Ishikawa (cell line): Measurements from ENCODE around the gene IREB2.

Experiments used
- CEBPB ChIP-seq: IDR thresholded peaks from 2 replicates; pipeline ENCODE4 v1.6.1; 2012
- CREB1 ChIP-seq: IDR thresholded peaks from 2 replicates; pipeline ENCODE4 v1.6.1; 2012; ENCODE audit warnings: low read depth
- EGR1 ChIP-seq: IDR thresholded peaks from 2 replicates; pipeline ENCODE4 v1.6.1; 2012
- EP300 ChIP-seq: IDR thresholded peaks from 2 replicates; pipeline ENCODE4 v1.6.1; 2012; ENCODE audit warnings: borderline replicate concordance
- FOXM1 ChIP-seq: IDR thresholded peaks from 2 replicates; pipeline ENCODE4 v1.6.1; 2012; ENCODE audit warnings: low read depth, borderline replicate concordance
- MAX ChIP-seq: IDR thresholded peaks from 2 replicates; pipeline ENCODE4 v1.6.1; 2012
- NFIC ChIP-seq: IDR thresholded peaks from 2 replicates; pipeline ENCODE4 v1.6.1; 2012
- RAD21 ChIP-seq: IDR thresholded peaks from 2 replicates; pipeline ENCODE4 v1.6.1; 2012; ENCODE audit warnings: low read depth
- REST ChIP-seq: IDR thresholded peaks from 2 replicates; pipeline ENCODE4 v1.6.1; 2012; ENCODE audit warnings: low read depth, mild to moderate bottlenecking
- TAF1 ChIP-seq: IDR thresholded peaks from 2 replicates; pipeline ENCODE4 v1.6.1; 2012; ENCODE audit warnings: low read depth, mild to moderate bottlenecking
- TCF12 ChIP-seq: IDR thresholded peaks from 2 replicates; pipeline ENCODE4 v1.6.1; 2012; ENCODE audit warnings: low read depth
- TEAD4 ChIP-seq: IDR thresholded peaks from 2 replicates; pipeline ENCODE4 v1.6.1; 2012
- USF1 ChIP-seq: IDR thresholded peaks from 2 replicates; pipeline ENCODE4 v1.6.1; 2012
- YY1 ChIP-seq: IDR thresholded peaks from 2 replicates; pipeline ENCODE4 v1.6.1; 2012; ENCODE audit warnings: low read depth
- ZBTB7A ChIP-seq: IDR thresholded peaks from 2 replicates; pipeline ENCODE4 v1.6.1; 2012; ENCODE audit warnings: low read depth

Gene IREB2

GRCh38 chr15:78507831-78508160 lies 69.8 kb downstream of the IREB2 start:
- no peak for TF ChIP-seq MAX

GRCh38 chr15:78508272-78508671 lies 70.3 kb downstream of the IREB2 start:
- no peak for TF ChIP-seq EP300
- TF ChIP-seq ZBTB7A = no peak
- no peak for TF ChIP-seq CREB1
- TF ChIP-seq TAF1 = no peak
- no peak for TF ChIP-seq TEAD4
- TF ChIP-seq NFIC = no peak
- no peak for TF ChIP-seq RAD21
- no peak for TF ChIP-seq EGR1
- TF ChIP-seq REST = no peak
- no peak for TF ChIP-seq MAX
- no peak for TF ChIP-seq USF1
- no peak for TF ChIP-seq CEBPB
- TF ChIP-seq YY1 = no peak
- no peak for TF ChIP-seq TCF12
- no peak for TF ChIP-seq FOXM1

GRCh38 chr15:78509726-78510312 lies 71.8 kb downstream of the IREB2 start:
- no peak for TF ChIP-seq NFIC
- no peak for TF ChIP-seq FOXM1
- no peak for TF ChIP-seq YY1
- no peak for TF ChIP-seq CREB1
- TF ChIP-seq EGR1 = no peak
- no peak for TF ChIP-seq EP300
- TF ChIP-seq TEAD4 = no peak
- no peak for TF ChIP-seq TAF1
- no peak for TF ChIP-seq USF1
- no peak for TF ChIP-seq TCF12
- no peak for TF ChIP-seq REST

GRCh38 chr15:78524230-78524629 lies 86.2 kb downstream of the IREB2 start:
- TF ChIP-seq EGR1 (no peak), TEAD4 (no peak), USF1 (no peak), REST (no peak), CREB1 (no peak), YY1 (no peak), RAD21 (no peak), TAF1 (no peak), TCF12 (no peak), MAX (no peak)

GRCh38 chr15:78527325-78527724 lies 89.3 kb downstream of the IREB2 start:
- TF ChIP-seq YY1 = no peak
- no peak for TF ChIP-seq CEBPB
